ENCODE measurements around the gene EVL.

DNA sequence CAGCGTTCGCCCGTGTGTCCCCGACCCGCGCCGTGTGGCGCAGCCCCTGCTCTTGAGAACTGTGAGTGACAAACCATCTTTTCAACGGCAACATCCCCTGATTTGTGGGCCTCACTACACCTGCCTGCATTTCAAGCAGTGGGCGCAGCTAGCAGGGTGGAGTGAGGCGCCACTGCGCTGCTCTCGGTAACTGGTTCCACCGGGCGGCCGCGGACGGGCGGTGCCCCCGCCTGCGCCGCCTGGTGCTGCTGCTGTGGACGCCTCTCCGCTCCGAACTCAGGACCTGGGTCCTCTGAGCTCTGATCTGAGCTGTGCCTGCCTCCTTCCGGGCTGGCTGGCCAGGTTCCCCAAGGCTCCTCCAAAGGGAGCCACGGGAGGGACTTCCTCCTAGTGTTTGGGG is 100.2 kb downstream of the EVL start:
- TF ChIP-seq CTCF (IDR thresholded peaks at IDR 0.05) (no peak), EP300 (IDR thresholded peaks at IDR 0.05) (no peak), POLR2A (IDR thresholded peaks at IDR 0.05) (no peak)
